K562 (cell line): ENCODE measurements around the gene POU2AF2. TPM values are rescaled to one million over a fixed set of nuclear protein-coding genes. Genes with fewer than 3 reads are reported as not detected.

ENCODE experiments used
- ATAC-seq: fragments of 200-7000 bp; cut with Tn5 transposase; 3 replicates; pipeline ENCODE4 v1.9.1; 2020; ENCODE audit warnings: moderate library complexity
- BruUV-seq: library from RNA; stranded (reverse); fragments of 400-500 nt; replicated peaks from 2 replicates; lab custom pipeline; 2021; lab: Mats Ljungman, UMichigan
- CTCF ChIA-PET: fragments of 300-600 bp; formaldehyde crosslinking; extraction: SDS; loops from one replicate; lab custom pipeline; 2021; ENCODE audit warnings: low intra/inter-chr PET ratio; lab: Yijun Ruan, JAX
- POLR2A ChIA-PET: fragments of 300-600, 350-650 bp; sonication (Branson Sonifier 250); formaldehyde crosslinking; extraction: SDS; loops from one replicate; lab custom pipeline; 2021; ENCODE audit warnings: antibody characterized with exemption, inconsistent platforms; lab: Yijun Ruan, JAX
- DNase-seq, 4 experiments: peaks; one replicate each; pipeline versions ENCODE4 v3.0.0 to v3.0.0-alpha.2; 2011 to 2018; ENCODE audit warnings: low spot score in 3 of 4, mixed read lengths in 3 of 4; ENCODE audit errors: extremely low read depth in 1 of 4
- FAIRE-seq: peaks from 2 replicates; lab custom pipeline; 2011; peaks lifted over from hg19 to GRCh38; lab: Jason Lieb, UNC
- H2AFZ ChIP-seq: 2 replicates; pipeline ENCODE4 v1.6.0; 2011; ENCODE audit warnings: low read depth, low read length, control low read depth, inconsistent platforms
- H3K27ac ChIP-seq: fragments of 200-600 bp; 3 replicates; pipeline ENCODE4 v1.8.0; 2011; ENCODE audit warnings: low read depth, mild to moderate bottlenecking, control low read depth, inconsistent platforms, low read length, moderate library complexity, mixed read lengths; ENCODE audit errors: extremely low read depth
- H3K27me3 ChIP-seq, 2 experiments: fragments of 300-600 bp in 1 of 2; 2 replicates in 1 of 2; 3 replicates in 1 of 2; pipeline versions ENCODE4 v1.6.0 to v1.8.0; 2011; ENCODE audit warnings: inconsistent platforms in 2 of 2, low read length in 2 of 2, mild to moderate bottlenecking in 1 of 2, mixed read lengths in 1 of 2, moderate library complexity in 1 of 2; ENCODE audit not compliant: control insufficient read depth in 2 of 2, insufficient read depth in 2 of 2
- H3K36me3 ChIP-seq: fragments of 300-600 bp; 3 replicates; pipeline ENCODE4 v1.8.0; 2011; ENCODE audit warnings: mild to moderate bottlenecking, low read length, inconsistent platforms; ENCODE audit not compliant: control insufficient read depth, insufficient read depth
- H3K4me1 ChIP-seq, 2 experiments: fragments of 200-600 bp in 1 of 2; replicated peaks in 1 of 2; 2 replicates in 1 of 2; 3 replicates in 1 of 2; pipeline versions ENCODE4 v1.5.1 to v1.8.0; 2011; ENCODE audit warnings: inconsistent platforms in 2 of 2, low read length in 2 of 2, mild to moderate bottlenecking in 1 of 2, mixed read lengths in 1 of 2, moderate library complexity in 1 of 2; ENCODE audit not compliant: control insufficient read depth in 2 of 2, insufficient read depth in 2 of 2
- H3K4me2 ChIP-seq: 2 replicates; pipeline ENCODE4 v1.6.1; 2011; ENCODE audit warnings: low read length, control low read depth, inconsistent platforms, mixed read lengths; ENCODE audit not compliant: insufficient read depth
- H3K4me3 ChIP-seq: fragments of 200-600 bp; sonication (generic), shearing (Covaris generic); 2 replicates; pipeline ENCODE4 v1.5.1; 2016; ENCODE audit warnings: control low read depth, inconsistent platforms
- H3K79me2 ChIP-seq: fragments of 200-600 bp; 3 replicates; pipeline ENCODE4 v1.8.0; 2011; ENCODE audit warnings: low read length, inconsistent platforms; ENCODE audit not compliant: control insufficient read depth, insufficient read depth
- H3K9ac ChIP-seq, 2 experiments: 2 replicates each; pipeline versions ENCODE4 v1.6.0 to v1.6.1; 2011; ENCODE audit warnings: low read depth in 2 of 2, low read length in 2 of 2, control low read depth in 1 of 2, inconsistent platforms in 1 of 2, mild to moderate bottlenecking in 1 of 2, mixed read lengths in 1 of 2; ENCODE audit not compliant: insufficient read depth in 1 of 2
- H3K9me1 ChIP-seq: one replicate; pipeline ENCODE4 v1.6.0; 2011; ENCODE audit warnings: inconsistent platforms, mild to moderate bottlenecking, low read length, moderate library complexity; ENCODE audit not compliant: control insufficient read depth, insufficient read depth
- H3K9me3 ChIP-seq: replicated peaks from 2 replicates; pipeline ENCODE4 v1.5.1; 2011; ENCODE audit warnings: low read depth, low read length, inconsistent platforms; ENCODE audit not compliant: control insufficient read depth, insufficient read depth
- H4K20me1 ChIP-seq: replicated peaks from 2 replicates; pipeline ENCODE4 v1.6.1; 2011; ENCODE audit warnings: low read length, inconsistent platforms, mixed read lengths; ENCODE audit not compliant: control insufficient read depth, insufficient read depth
- ETV1 ChIP-seq: fragments of 450-650 bp; conservative IDR thresholded peaks from 2 replicates; pipeline ENCODE4 v1.6.1; 2016; ENCODE audit warnings: missing genetic modification characterization, control low read depth, low read depth, missing compliant biosample characterization
- GATAD2B ChIP-seq: fragments of 450-650 bp; IDR thresholded peaks from 2 replicates; pipeline ENCODE4 v1.6.1; 2017; ENCODE audit warnings: mild to moderate bottlenecking, borderline replicate concordance
- HMBOX1 ChIP-seq: sonication (generic); IDR thresholded peaks from 2 replicates; pipeline ENCODE4 v1.6.1; 2016
- NCOA2 ChIP-seq, 2 experiments: fragments of 450-650 bp; IDR thresholded peaks; 2 replicates each; pipeline ENCODE4 v1.6.1; 2018; ENCODE audit warnings: mild to moderate bottlenecking in 2 of 2, moderate library complexity in 1 of 2; ENCODE audit not compliant: partially characterized antibody in 2 of 2
- NFIX ChIP-seq: fragments of 250-450 bp; sonication (Bioruptor Pico); IDR thresholded peaks from 2 replicates; pipeline ENCODE4 v1.4.0; 2020; ENCODE audit warnings: low read depth, mild to moderate bottlenecking, moderate library complexity
- NFRKB ChIP-seq: fragments of 450-650 bp; IDR thresholded peaks from 2 replicates; pipeline ENCODE4 v1.6.1; 2016; ENCODE audit warnings: low read depth
- PTRF ChIP-seq: fragments of 450-650 bp; IDR thresholded peaks from 2 replicates; pipeline ENCODE4 v1.6.1; 2016; ENCODE audit warnings: mild to moderate bottlenecking, missing genetic modification characterization, missing compliant biosample characterization
- THRA ChIP-seq: fragments of 450-650 bp; IDR thresholded peaks from 2 replicates; pipeline ENCODE4 v1.6.1; 2017; ENCODE audit warnings: mild to moderate bottlenecking, moderate library complexity
- ZNF253 ChIP-seq: fragments of 250-450 bp; sonication (Bioruptor Pico); conservative IDR thresholded peaks from 2 replicates; pipeline ENCODE4 v1.6.1; 2021; ENCODE audit warnings: mild to moderate bottlenecking
- WGBS: fragments of 100-300 bp; shearing (Covaris generic); methylation state at CpG from one replicate; pipeline ENCODE4 v1.1.6; 2016; ENCODE audit warnings: low coverage, mixed read lengths; ENCODE audit not compliant: insufficient coverage; ENCODE audit errors: missing lambda C conversion rate; 5-methylcytosine and 5-hydroxymethylcytosine counted together
- in situ Hi-C: fragments of 300-500 bp; cut with MboI; formaldehyde crosslinking; loops from 4 replicates; pipeline ENCODE4 v1.15.0; 2018; ENCODE audit warnings: inconsistent platforms, mixed read lengths
- intact Hi-C: fragments of 100-400 bp; cut with micrococcal nuclease; formaldehyde crosslinking; loops from 2 replicates; pipeline ENCODE4 v1.14.2; 2022
- polyA plus RNA-seq, 8 experiments: library from polyadenylated mRNA; depleted of rRNA in 4 of 8; stranded (reverse) in 5 of 8; unstranded in 3 of 8; fragments of >200 nt; fragmentation: Nextera tagmentation in 2 of 8; fragmentation: Illumina TruSeq in 1 of 8; extraction: Ambion mirVana in 2 of 8; extraction: Trizol in 1 of 8; gene quantifications; 2 replicates each; pipeline versions ENCODE4 v1.2.1 to v1.2.3, GENCODE V29; 2011 to 2014; ENCODE audit warnings: inconsistent platforms in 1 of 8, missing spikeins in 1 of 8
- total RNA-seq, 7 experiments: library from RNA; depleted of rRNA in 6 of 7; stranded (reverse); fragments of >200 nt in 6 of 7; fragmentation: Illumina TruSeq in 2 of 7; extraction: Trizol in 2 of 7; gene quantifications; 2 replicates each; pipeline versions ENCODE4 v1.2.1 to v1.2.3, GENCODE V29; 2011 to 2021; ENCODE audit warnings: low replicate concordance in 1 of 7

Gene POU2AF2
- total and polyA plus RNA-seq, 9 of the 15 experiments (the other 6 are each of a cell fraction or from before 2014, with no cell fraction given): not detected

GRCh38 chr11:111236383-111236782 lies 9.1 kb upstream of the POU2AF2 start:
- no peak overlapping the region for H3K9ac ChIP-seq
- no peaks in the 10 kb centered on the region for H3K79me2 ChIP-seq
- ATAC-seq (no peak), DNase-seq (no peak), FAIRE-seq (no peak)
- POLR2A ChIA-PET: interaction anchor here (0.6 kb wide), 1 partner anchor 51 kb away, joined by 3 read pairs; no protein-coding TSS in a partner anchor
- H3K9me3 ChIP-seq: no peaks in the 10 kb centered on the region
- CTCF ChIA-PET: no interaction called here
- BruUV-seq: no TSS peak
- no peaks in the 10 kb centered on the region for H3K36me3 ChIP-seq
- H3K9me1 ChIP-seq: no peaks in the 10 kb centered on the region
- H4K20me1 ChIP-seq: no peaks in the 10 kb centered on the region
- no peak overlapping the region for H2AFZ ChIP-seq
- TF ChIP-seq NCOA2 (IDR thresholded peaks at IDR 0.05; ENCODE audit: partially characterized antibody in 2 of 2): no peak
- TF ChIP-seq THRA: no peak
- no peak for TF ChIP-seq ZNF253 (CRISPR knock-in tag)
- no peak for TF ChIP-seq GATAD2B
- TF ChIP-seq NFIX (CRISPR knock-in tag): no peak
- no peak for TF ChIP-seq HMBOX1
- no peak for TF ChIP-seq PTRF
- TF ChIP-seq ETV1: no peak
- no peak for TF ChIP-seq NFRKB
- H3K27ac ChIP-seq: no peak overlapping the region
- 18% methylated on average over 2 of the region's 2 CpGs for WGBS
- intact Hi-C loops: no loop called here
- no peaks in the 10 kb centered on the region for H3K4me1 ChIP-seq
- H3K4me2 ChIP-seq: no peak overlapping the region
- no peak overlapping the region for H3K4me3 ChIP-seq
- H3K27me3 ChIP-seq: no peaks in the 10 kb centered on the region
- in situ Hi-C loops: loop anchor here (10.0 to 25.0 kb wide), 2 partner anchors 772 to 1049 kb away; no protein-coding TSS in a partner anchor
